Measurements from ENCODE around the gene KIAA2012.
"Not testable (repeated sequence)": the region's sequence is repeated elsewhere in the genome, so short reads cannot be mapped to it uniquely, and the experiment has no call there.

The KIAA2012 gene

DNA sequence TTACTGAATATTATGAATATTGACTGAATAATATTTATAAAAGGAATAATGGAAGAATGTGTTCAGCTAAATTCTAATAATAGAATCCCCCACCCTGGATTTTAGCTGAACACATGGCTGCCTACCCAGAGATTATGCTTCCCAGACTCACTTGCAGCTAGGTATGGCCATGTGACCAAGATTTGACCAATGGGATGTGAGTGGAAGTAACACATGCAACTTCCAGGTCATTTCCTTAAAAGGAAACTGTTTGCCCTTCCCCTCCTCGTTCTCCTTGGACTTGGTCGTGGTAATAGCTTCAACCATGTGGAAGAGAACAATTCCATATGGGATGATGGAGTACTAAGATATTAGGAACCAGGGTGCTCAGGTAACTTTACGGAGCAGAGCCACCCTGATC is 47.8 kb downstream of the KIAA2012 start:
- DNase-seq: no peak

DNA sequence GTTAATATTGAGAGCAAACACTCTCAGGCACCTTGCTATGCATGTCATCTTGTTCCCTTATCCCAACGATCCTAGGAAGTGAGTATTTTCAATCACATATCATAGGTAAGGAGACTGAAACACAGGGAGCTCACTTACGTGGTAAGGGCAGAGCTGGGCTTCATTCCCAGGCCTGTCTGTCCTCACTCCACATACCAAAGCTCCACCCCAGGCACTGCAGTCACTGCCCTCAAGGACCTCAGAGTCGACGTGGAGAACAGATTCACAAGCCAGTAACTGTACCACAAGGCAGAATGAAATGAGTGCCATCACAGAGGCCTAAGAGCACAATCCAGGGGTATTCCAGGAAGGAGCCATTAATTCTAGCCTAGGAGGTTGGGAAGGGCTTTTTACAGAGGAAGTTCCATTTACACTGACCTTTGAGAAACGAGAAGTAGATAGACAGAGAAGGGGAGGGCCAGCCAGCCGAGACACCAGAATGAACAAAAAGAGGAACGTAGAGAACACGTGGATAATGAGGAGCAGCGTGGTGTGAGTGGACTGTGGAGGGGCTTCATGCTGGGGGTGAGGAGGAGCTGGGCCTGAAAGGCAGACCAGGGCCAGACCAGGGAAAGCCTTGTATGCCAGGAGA is 48.6 kb downstream of the KIAA2012 start:
- DNase-seq: no peak

DNA sequence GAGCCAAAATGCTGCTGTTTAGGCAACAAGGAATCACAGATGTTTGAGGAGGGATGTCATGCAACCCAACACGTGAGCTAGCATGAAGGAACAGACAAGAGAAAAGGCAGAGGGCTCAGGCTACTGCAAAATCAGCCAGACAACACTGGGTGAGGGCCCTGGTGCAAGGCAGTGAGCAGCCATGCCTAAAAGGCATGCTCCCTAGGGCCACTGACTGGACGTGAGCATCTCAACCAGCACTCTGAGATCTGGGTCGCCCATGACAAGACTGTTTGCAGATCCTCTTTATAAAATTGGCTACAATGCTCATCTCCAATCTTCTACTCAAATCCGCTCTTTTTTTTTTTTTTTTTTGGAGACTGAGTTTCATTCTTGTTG is 49.1 kb downstream of the KIAA2012 start:
- DNase-seq: no peak

DNA sequence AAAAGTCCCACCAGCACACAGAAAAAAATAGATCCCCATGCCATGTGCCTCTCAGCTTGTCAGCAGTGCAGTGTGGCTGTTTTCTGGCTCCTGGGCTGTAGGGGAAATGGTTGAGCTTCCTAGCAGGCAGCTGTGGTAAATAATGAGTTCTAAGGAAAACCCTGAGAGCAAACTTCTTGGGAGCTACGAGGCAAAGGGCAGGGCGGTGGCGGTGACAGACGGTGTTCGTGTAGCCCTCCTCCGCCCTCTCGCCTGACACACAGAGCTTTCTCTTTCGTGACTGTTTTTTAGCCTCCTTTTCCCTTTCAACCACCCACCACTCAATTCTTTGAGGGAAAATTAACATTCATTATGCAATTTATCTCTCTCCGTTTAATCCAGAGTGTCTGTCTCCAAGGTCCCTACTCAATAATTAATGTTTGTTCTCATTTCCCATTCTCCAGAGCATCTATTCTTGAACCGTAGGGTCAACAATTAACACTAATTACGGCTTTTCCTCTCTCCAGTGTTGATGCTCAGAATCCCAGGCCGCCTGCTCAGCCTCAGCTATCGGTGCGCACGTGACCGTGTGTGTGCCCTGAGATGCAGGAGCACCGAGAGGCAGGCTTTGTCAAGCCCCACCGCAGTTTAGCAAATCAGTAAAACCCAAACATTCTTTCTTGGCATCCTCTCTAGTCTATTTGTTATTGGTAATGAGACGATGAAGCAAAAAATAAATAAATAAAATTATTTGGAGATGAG is 50.1 kb downstream of the KIAA2012 start:
- no peak for DNase-seq

DNA sequence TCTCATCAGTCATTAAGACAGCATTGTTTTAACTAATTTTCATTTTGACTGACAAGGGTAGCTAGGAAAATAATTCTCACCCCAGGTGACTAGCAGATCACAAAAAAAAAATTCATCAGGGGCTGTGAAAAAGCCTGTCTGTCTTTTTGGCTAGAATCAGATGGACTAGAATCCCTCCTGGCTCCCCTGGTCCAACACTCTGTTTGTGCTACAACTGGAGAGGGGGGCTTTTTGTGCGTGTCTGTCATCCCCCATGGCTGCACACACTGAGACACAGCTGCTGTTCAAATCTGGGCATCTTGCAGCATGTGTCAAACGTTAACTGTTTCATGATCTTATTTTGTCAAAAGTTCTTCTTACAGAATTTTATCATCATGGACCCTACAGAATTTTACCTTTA is 51.2 kb downstream of the KIAA2012 start:
- no peak for DNase-seq

DNA sequence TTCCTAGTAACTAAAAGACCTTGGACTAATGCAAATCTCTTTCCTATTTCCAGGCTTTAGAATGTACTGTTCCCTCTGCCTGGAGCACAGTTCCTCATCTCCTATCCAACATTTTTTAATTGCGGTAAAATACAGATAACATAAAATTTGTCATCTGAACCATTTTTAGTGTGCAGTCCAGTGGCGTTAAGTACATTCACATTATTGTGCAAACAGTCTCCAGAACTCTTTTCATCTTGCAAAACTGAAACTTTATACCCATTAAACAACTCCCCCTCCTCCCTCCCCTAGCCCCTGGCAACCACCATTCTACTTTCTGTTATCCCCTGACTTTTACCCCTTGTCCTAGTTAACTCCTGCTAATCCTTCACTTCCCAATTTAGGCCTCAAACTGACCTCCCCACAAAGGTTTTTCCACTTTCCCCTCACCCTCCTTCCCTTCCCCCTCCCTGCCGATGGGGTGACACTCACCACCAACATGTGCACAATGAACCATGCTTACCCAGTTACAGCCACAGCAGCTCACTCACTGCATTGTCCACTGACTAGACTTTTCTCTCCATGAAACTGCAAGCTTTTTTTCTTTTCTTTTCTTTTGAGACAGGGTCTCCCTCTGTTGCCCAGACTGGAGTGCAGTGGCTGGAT is 54.8 kb downstream of the KIAA2012 start:
- DNase-seq: no peak

DNA sequence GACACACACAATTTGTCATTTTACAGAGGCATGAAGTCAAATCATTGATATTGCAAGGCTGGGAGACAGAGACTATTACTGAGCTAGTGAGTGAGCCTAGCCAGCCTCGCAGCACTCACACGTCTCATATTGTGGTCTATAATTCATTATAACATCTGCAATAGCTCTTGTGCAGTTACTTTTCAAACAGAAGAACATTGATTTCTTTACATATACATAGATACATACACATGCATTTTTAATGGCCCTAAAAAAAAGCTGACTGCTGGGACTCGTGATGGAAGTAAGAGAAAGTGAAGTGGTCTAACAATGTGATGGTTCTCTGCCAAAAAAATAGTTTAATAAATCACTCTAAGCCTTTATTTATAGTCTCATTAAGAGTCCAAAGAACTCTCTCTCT is 56.8 kb downstream of the KIAA2012 start:
- DNase-seq: no peak

DNA sequence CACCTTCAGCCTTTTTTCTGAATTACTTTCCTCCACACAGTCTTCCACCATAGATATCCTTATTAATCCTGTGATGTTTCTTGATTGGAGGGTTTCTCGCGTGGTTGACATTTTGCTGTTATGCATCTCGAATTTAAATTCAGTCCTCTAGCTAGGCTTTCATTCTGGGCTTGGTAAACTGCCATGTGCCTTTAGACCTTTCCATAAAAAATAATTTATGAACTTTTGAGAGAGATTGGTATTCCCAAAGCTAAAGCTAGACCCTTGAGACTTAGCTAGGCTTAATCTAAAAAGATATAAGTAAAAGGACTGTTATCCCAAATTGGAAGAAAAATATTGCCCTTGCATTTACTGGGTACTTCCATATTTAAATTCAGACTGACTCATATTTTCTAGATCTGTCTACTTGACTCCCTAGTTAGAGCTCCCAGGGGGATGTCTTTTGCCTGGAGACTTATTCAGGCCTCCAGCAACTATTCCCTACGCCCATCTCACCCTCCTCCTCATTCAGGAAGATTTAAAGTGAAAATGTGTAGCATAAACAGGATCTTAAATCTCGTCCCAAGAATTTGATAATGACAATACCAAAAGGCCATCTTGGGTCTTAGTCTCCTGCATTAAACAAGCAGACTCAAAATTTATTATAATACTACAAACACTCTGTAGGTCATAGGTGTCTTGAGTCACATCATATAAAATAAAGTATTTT is 60.3 kb downstream of the KIAA2012 start:
- DNase-seq: no peak

DNA sequence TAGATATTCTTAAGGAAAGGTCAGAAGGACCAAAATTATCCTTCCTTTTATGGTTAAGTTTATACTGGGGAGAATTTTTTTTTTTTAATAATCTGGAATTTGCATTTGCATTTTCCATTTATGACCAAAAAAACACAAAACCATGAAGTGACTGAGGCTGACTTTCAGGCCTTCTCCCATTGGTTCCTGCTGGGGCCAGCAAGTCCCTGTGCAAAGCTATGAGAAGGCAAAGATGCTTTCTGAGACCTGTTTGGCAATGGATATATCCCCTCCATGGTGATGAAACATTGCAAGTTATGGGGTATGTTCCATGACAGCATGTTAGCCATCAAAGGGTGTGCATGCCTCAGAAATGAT is 60.8 kb downstream of the KIAA2012 start:
- DNase-seq: no peak

DNA sequence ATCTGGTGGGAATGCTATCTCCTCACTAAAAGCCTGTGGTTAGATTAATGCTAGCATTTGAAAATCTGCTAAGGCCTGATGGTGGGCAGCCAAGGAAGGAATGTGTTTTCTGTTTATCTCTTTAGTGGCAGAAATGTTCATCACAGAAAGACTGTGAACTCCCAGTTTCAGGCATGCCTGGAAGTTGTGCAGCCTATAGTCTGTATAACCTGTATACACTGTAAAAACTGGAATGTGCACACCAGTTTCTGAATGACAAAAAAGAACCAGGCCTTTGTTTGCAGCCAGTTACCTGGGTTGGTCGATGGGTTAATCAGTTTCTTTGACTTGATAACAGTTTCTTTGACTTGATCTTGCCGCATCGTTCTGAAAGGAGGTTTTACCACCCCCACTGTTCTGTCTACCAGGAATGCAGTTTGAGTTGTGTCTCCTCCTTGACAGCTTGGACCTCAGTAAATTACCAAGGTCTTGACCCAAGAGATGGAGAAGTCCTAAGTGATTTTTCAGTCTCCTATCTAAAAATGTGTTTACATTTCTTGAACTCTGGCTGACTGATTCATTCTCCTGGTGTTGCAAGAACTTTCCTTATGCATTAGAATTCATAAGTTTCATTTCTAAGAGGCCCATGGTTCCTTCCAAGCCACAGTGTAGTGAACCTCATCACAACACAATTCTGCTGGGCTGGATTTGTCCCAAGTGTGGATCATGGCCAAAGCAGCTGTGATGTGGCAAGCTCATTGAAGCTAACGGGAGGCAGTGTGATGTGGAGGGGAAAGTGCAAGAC is 62.2 kb downstream of the KIAA2012 start:
- DNase-seq: no peak

DNA sequence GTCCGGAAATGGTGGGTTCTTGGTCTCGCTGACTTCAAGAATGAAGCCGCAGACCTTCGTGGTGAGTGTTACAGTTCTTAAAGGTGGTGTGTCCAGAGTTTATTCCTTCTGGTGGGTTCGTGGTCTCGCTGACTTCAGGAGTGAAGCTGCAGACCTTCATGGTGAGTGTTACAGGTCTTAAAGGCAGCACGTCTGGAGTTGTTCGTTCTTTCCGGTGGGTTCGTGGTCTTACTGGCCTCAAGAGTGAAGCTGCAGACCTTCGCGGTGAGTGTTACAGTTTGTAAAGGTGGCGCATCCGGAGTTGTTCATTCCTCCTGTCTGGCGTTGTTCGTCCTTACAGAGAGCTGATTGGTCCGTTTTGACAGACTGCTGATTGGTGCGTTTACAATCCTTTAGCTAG is 63.0 kb downstream of the KIAA2012 start:
- DNase-seq: not testable (repeated sequence)

DNA sequence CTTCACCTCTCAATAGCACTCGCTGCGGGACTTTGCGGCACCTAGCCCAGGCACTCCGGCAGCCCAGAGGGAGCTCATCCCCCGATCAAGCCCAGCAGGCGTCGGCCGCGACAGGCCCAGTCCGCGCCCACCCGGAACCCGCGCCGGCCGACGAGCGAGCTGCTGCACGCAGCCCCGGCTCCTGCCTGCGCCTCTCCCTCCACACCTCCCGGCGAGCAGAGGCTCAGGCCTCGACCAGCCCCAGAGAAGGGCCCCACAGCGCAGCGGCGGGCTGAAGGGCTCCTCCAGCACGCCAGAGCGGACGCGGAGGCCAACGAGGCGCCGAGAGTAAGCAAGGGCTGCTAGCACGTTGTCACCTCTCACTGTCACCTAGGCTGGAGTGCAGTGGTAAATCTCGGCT is 63.5 kb downstream of the KIAA2012 start:
- no peak for DNase-seq

DNA sequence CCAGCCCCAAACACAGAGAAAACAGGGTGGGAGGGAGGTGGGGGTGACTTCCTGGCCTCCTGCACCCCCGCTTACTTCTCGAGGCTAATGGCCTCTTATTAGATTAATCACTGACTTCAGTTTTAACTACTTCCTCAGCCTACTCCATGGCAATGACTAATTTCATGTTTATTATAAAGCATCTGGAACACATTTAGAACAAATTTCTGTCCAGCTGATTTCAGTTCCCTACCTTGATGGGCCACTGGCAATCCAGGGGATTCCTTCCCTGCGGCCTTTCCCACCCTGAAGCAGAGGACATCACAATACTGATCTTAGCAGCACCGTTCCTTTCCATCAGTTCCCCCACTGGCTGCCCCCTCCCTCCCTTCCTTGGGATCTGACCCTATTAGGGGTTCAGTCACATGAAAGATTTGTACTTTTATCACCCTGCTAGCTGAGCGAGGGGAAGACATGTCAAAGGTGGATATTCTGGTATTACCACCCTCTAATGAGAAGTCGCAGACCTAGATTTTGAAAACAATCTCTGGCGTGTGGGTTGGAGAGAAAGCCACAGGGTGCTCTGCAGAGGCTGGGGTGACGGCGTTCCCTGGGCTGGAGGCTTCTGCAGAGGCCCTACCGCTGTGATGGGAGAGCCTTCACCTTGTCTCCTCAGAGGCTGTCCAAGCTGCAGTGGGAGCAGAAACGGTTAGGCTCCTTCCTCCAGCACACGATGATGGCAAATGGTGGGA is 67.6 kb downstream of the KIAA2012 start:
- no peak for DNase-seq

DNA sequence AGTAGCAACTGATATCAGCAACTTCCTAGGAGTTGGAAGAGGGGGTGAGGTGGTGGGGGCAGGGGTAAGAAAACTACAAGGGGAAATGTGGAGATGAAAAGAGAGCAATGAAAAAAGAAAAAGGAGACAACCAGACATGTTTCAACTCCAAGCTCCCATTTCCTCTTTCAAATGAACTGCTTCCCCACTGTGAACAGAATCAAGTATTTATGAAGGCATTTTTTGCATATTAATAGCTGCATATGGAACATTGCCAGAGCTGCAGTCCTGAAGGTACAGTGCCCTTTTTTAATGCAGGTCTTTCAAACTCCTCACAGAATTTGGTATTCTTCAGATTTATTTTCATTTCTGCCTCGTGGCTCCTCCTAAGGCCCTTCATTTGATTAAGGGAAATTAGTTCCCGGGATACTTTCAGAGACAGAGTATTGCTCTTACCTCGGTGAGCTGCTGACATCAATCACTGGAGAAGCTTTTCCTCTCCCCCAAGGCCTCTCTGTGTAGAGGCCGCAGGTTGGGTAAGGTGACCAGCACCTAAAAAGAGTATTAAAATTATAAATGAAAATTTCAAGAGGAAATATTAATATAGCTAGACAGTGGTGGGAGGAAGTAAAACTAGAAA is 68.4 kb downstream of the KIAA2012 start:
- no peak for DNase-seq

DNA sequence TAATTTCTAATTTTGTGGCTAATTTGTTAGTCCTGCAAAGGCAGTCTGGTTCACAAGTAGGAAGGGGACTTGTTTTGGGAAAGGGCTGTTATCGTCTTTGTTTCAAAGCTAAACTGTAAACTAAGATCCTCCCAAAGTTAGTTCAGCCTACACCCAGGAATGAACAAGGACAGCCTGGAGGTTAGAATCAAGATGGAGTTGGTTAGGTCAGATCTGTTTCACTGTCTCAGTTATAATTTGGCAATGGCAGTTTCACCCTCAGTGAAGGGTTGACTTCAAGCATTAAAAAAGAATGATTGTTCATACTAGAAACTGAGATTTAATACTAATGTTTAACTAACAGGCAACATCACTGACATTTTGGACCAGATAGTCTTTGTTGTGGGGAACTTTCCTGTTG is 69.5 kb downstream of the KIAA2012 start:
- no peak for DNase-seq

DNA sequence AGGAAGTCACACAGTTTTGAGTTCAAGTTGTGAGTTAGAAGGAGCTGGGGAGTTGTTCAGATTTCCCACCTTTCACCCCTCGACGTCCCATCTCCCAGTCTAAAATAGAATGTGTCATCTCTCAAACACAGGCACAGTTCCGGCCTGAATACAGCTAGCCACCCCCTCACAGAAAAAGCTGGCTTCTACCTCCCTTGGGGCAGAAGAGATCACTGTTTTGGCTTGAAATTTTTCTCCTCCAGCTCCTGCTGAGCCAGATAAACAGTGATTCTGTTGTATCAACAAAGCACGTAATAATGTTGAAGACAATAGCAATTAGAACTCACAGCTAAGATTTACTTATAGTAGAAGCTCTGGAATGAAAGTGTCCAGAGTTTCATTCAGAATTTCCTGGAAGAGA is 74.7 kb downstream of the KIAA2012 start:
- DNase-seq: no peak

DNA sequence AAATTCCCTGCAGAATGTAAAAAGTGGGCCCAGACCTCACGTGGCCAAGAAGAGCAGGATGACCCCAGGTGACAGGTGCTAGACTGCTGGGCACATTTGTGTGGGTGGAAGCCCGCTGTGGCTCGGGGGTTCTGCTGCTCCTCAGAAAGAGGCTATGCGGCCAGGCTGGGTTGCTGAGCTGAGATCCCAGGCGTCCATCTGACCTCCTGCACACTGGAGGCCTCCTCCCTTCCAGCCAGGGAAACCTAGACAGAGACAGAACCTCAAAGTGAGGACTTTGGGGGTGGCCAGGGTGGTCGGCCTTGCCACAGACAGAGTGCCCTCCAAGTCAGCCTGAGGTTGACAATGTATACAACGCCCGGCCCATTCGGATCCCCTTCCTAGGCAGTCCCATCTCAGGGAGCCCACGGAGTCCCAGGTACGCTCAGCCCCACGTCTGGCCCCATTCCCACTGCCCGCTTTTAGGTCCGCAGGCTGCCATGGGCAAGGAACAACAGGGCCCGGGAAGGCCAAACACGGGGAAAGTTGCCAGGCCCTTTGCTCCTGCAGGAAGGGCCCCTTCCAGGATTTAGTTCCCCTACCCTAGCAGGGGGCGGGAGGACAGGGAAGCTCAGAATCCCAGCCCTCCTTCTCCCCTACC is 75.6 kb downstream of the KIAA2012 start:
- no peak for DNase-seq

DNA sequence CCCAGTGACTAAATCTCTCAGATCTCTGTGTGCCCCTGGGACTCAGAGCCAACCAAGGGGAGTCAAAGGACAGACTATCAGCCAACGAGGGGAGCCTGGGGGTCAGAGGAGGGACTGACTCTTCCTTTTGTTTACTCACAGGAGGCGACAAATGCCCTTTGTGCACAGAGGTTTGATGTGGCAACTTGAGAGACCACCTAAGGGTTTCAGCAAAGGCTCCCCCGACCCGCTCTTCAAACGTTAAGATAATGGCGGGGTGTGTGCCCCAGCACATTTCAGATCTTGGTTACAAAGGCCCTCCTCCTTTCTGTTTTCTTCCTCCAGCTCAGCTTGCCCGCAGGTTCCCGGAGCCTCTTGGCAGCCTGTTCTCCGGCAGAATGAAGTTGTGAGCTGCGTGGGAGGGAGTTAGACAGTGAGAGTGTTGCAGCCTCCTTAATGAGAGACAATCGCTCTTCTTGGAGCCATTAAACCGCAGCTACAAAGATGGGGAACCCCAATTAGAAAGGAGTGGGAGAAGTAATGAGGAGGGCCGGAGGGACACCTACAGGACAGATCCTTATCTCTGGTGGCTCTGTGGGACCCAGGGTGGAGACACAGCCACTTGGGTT is 76.2 kb downstream of the KIAA2012 start:
- no peak for DNase-seq

DNA sequence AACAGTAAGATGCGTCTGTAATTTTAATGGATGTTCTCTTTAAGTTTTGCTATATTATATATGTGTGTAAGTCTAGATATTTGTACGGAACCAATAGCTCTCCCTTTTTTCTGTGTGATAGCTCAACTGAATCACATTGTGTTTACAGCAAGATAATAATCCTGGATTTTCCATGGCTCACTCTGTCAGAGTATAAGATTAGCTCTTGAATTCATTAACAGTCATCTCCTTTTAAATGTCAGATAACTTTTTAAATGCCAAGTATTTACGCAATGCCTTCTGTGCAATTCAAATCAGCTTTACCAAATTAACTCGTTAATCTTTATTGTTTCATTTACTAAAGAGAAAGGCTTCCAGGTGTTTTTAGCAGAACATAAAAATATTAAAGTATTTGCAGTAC is 76.9 kb downstream of the KIAA2012 start:
- no peak for DNase-seq

DNA sequence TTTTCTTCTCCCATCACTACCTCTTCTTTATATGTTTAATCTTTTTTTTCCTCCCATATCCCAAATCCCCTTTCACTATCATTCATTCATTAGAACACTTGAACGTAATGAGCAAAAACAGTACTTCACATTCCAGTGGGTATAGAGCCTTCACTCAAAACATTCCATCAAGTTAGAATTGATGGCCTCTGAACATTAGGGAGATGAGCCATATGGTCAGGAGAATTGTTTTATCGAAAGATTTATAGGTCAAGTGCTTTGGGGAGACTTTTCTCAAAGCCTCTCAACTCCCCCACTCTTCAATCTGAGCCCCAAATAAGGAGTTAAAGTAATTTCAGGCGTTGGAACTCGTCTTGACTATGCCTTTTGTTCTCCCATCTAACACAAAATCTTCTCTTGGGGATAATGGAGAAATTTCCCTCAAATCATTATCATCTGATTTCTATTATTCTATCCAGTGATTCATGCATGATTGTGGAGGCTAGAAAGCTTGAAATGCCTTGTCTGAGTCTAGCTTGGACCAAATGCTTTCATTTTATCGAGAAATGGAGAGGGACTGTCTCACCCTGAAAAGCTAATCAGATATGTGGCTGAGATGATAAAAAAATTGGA is 79.2 kb downstream of the KIAA2012 start:
- no peak for DNase-seq
